CD4-positive, CD25-positive, alpha-beta regulatory T cell (primary cell): ENCODE data around the gene FILIP1. TPM values are rescaled to one million over a fixed set of nuclear protein-coding genes. Genes with fewer than 3 reads are reported as not detected.

Experiments
- ATAC-seq, 2 donors: fragments of 150-1000 bp; cut with Tn5 transposase; one replicate each; pipeline ENCODE4 v1.10.0; 2021; ENCODE audit warnings: low read depth in 2 of 2, moderate number of reproducible peaks in 2 of 2, moderate library complexity in 1 of 2
- DNase-seq, 3 donors: peaks; one replicate each; pipeline versions ENCODE4 v3.0.0 to v3.0.0-alpha.2; 2012 to 2022; ENCODE audit warnings: mixed read lengths in 1 of 3
- H3K27ac ChIP-seq: one replicate; pipeline ENCODE4 v1.7.0; 2013; ENCODE audit warnings: mild to moderate bottlenecking, low read length; ENCODE audit not compliant: insufficient read depth, poor library complexity, severe bottlenecking
- H3K27me3 ChIP-seq: one replicate; pipeline ENCODE4 v1.7.0; 2013; ENCODE audit warnings: low read length; ENCODE audit not compliant: control insufficient read depth, insufficient read depth
- H3K36me3 ChIP-seq: one replicate; pipeline ENCODE4 v1.7.0; 2013; ENCODE audit warnings: mild to moderate bottlenecking, low read length, moderate library complexity; ENCODE audit not compliant: control insufficient read depth, insufficient read depth
- H3K4me1 ChIP-seq: 2 replicates; pipeline ENCODE4 v1.7.0; 2013; ENCODE audit warnings: mild to moderate bottlenecking, low read length; ENCODE audit not compliant: insufficient read depth, control insufficient read depth, poor library complexity, severe bottlenecking
- H3K4me3 ChIP-seq: one replicate; pipeline ENCODE4 v1.7.0; 2013; ENCODE audit warnings: low read depth, mild to moderate bottlenecking, low read length, moderate library complexity
- H3K9me3 ChIP-seq, 2 experiments: 1 replicate in 1 of 2; 2 replicates in 1 of 2; pipeline ENCODE4 v1.7.0; 2013; ENCODE audit warnings: low read length in 2 of 2, mild to moderate bottlenecking in 1 of 2, moderate library complexity in 1 of 2; ENCODE audit not compliant: control insufficient read depth in 2 of 2
- H3K27ac Mint-ChIP-seq, 3 donors: one replicate each; pipeline ENCODE4 v1.8.0; 2020 to 2022; ENCODE audit warnings: mild to moderate bottlenecking in 3 of 3, mixed read lengths in 3 of 3, moderate library complexity in 2 of 3
- H3K27me3 Mint-ChIP-seq: one replicate; pipeline ENCODE4 v1.8.0; 2022; ENCODE audit warnings: mild to moderate bottlenecking, mixed read lengths
- H3K36me3 Mint-ChIP-seq: one replicate; pipeline ENCODE4 v1.8.0; 2020; ENCODE audit warnings: mixed read lengths
- H3K4me1 Mint-ChIP-seq, 4 donors: one replicate each; pipeline ENCODE4 v1.8.0; 2020 to 2022; ENCODE audit warnings: mixed read lengths in 4 of 4, mild to moderate bottlenecking in 1 of 4
- H3K4me3 Mint-ChIP-seq, 4 donors: one replicate each; pipeline ENCODE4 v1.8.0; 2020 to 2022; ENCODE audit warnings: mild to moderate bottlenecking in 4 of 4, mixed read lengths in 4 of 4, moderate library complexity in 3 of 4
- H3K9me3 Mint-ChIP-seq, 7 donors: one replicate each; pipeline ENCODE4 v1.8.0; 2020 to 2022; ENCODE audit warnings: mixed read lengths in 7 of 7, mild to moderate bottlenecking in 3 of 7, moderate library complexity in 2 of 7
- polyA plus RNA-seq, 4 donors: library from polyadenylated mRNA; unstranded; fragments of 300-500 nt; fragmentation: Illumina TruSeq; gene quantifications; one replicate each; pipeline ENCODE4 v1.2.3, GENCODE V29; 2021
- total RNA-seq: library from RNA; stranded (reverse); gene quantifications from one replicate; pipeline ENCODE4 v1.2.3, GENCODE V29; 2022

The FILIP1 gene
- total and polyA plus RNA-seq, 5 donors from 2014 or later, result 0.02 TPM; not detected in 4

DNA sequence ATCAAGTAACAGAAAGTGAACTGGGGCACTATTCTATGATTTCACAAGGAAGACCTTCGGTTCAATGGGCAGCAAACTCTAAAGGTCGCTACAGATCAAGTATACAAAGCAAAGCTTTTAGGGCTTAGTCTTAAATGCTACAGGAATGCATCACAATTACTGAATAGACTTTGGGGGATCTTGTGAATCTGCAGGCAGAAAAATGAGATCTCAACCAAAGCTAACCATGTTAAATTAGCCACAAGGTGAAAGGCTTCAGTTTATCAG, 111.0 kb downstream of the FILIP1 start:
- Histone ChIP-seq H3K9me3 (no peaks in the 10 kb centered on the region), H3K27me3 (peaks cover 7% of the 10 kb centered on the region), H3K4me1 (no peaks in the 10 kb centered on the region), H3K4me3 (no peak overlapping the region), H3K27ac (no peak overlapping the region), H3K36me3 (no peaks in the 10 kb centered on the region)
- no peak for DNase-seq
- Mint-ChIP-seq H3K36me3 (no peaks in the 10 kb centered on the region), H3K4me1 (peaks cover 0 to 2% (median 0%) of the 10 kb centered on the region in 4 donors), H3K4me3 (no peak overlapping the region), H3K9me3 (peaks cover 0 to 2% (median 0%) of the 10 kb centered on the region in 7 donors), H3K27ac (no peak overlapping the region), H3K27me3 (no peaks in the 10 kb centered on the region)
- no peak for ATAC-seq

DNA sequence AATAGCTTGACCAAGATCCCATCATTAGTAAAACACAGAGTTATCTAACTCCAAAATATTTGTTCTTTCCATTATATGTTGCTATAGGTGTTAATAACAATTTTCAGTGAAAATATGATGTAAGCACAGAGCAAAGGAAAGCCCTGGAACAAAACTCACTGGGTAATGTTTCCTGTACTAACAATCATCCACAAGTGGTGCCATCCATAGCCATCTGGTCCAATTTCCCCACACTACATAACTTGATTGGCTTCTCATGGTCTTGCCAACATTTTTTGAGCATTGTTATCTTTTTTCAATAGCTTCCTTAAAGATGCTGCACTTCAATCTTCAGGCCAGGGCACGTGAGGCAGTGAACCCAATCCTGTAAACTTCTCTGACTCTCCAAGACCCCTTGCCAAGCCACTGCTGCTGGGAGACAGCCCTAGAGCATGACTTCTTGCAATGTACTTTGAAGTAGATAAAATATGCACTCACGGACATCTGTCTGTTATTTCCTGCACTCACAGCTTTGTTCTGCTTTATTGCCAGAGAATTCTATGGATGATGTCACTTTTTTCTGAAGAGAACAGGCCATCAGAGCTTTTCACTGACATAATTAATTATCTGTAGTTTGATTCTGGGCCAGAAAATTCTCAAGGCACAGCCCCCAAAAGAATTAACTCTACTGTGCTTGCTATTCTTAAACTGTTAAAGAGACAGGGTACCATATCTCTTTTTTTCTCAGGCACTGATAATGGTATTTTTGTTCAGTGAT, 111.5 kb downstream of the FILIP1 start:
- Mint-ChIP-seq H3K9me3 (peaks cover 0 to 2% (median 0%) of the 10 kb centered on the region in 7 donors), H3K4me1 (peaks cover 0 to 2% (median 0%) of the 10 kb centered on the region in 4 donors), H3K4me3 (no peak overlapping the region), H3K27ac (no peak overlapping the region), H3K36me3 (no peaks in the 10 kb centered on the region), H3K27me3 (peaks cover under 1% of the 10 kb centered on the region)
- Histone ChIP-seq H3K9me3 (no peaks in the 10 kb centered on the region), H3K27ac (no peak overlapping the region), H3K27me3 (peaks cover 7% of the 10 kb centered on the region), H3K4me1 (no peaks in the 10 kb centered on the region), H3K36me3 (no peaks in the 10 kb centered on the region), H3K4me3 (no peak overlapping the region)
- DNase-seq (no peak), ATAC-seq (no peak)

DNA sequence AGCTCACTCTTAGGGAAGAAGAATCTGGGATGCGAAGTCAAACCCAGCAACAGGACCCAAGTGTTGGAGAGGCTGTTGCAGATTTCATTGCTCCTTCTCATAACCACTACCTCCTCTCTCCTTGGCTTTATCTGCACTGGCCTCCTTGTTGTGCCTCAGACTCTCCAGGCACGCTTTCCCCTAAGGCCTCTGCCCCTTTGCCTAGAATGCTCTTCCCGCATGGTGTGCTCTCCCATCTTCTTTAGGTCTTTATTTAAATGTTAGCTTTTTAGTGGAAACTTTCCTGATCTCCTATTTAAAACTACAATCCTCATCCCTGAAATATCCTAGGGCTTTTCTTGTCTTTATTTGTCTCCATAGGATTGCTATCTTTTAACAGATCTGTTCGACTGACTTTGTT, 114.1 kb downstream of the FILIP1 start:
- Histone ChIP-seq H3K27ac (no peak overlapping the region), H3K36me3 (no peaks in the 10 kb centered on the region)

GRCh38 chr6:75378101-75378500, 115.5 kb downstream of the FILIP1 start:
- no peak overlapping the region for H3K4me3 Mint-ChIP-seq
- no peaks in the 10 kb centered on the region for H3K9me3 ChIP-seq
- H3K27ac Mint-ChIP-seq, result no peak overlapping the region
- H3K27me3 Mint-ChIP-seq, result peaks cover 6% of the 10 kb centered on the region
- no peaks in the 10 kb centered on the region for H3K36me3 ChIP-seq
- ATAC-seq (no peak), DNase-seq (no peak)
- H3K4me1 Mint-ChIP-seq, result peaks cover 0 to 2% (median 0%) of the 10 kb centered on the region in 4 donors
- no peak overlapping the region for H3K27ac ChIP-seq
- no peaks in the 10 kb centered on the region for H3K4me1 ChIP-seq
- peaks cover 7% of the 10 kb centered on the region for H3K27me3 ChIP-seq
- H3K4me3 ChIP-seq, result no peak overlapping the region
- peaks cover 0 to 3% (median 0%) of the 10 kb centered on the region in 7 donors for H3K9me3 Mint-ChIP-seq
- H3K36me3 Mint-ChIP-seq, result no peaks in the 10 kb centered on the region

More for the DNA sequence above, 114.1 kb downstream of the FILIP1 start:
- no peak overlapping the region for H3K4me3 ChIP-seq
- Mint-ChIP-seq H3K27ac (no peak overlapping the region), H3K36me3 (no peaks in the 10 kb centered on the region), H3K4me3 (no peak overlapping the region), H3K27me3 (peaks cover 6% of the 10 kb centered on the region), H3K4me1 (peaks cover 0 to 2% (median 0%) of the 10 kb centered on the region in 4 donors), H3K9me3 (peaks cover 0 to 3% (median 0%) of the 10 kb centered on the region in 7 donors)
- peaks cover 7% of the 10 kb centered on the region for H3K27me3 ChIP-seq
- no peaks in the 10 kb centered on the region for H3K4me1 ChIP-seq
- ATAC-seq (no peak), DNase-seq (no peak)
- H3K9me3 ChIP-seq, result no peaks in the 10 kb centered on the region

- no peaks in the 10 kb centered on the region for H3K36me3 Mint-ChIP-seq
Observed at GRCh38 chr6:75377386-75377785, 116.2 kb downstream of the FILIP1 start.

DNA sequence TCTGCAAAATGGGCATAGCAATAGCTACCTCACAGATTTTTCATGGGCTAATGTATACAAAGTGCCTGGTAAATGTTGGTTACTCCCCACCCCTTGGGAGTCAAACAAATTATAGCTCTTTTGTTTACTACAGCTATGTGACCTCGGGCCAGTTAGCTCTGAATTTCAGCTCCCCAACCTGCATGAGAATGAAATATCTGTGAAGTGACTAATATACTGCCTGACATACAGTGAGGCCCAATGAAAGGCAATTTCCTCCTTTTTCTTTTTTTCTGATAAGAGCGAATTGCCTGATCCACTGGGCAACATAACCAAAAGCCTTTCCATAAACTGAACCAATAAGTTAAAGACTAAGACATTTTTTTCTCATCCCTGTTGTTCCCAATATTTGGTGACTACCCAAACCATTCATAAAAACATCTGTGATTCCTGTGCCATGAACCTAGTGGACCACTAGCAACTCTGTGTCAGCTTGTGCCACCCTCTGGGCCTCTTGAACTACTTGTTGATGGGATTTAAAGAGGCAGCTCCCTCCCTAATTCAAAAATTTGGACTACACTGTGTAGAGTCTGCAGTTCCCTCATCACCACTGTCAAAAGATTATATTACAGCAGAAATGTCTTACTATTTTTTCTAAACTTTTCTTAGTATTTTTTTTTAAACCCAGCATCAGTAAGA, 117.1 kb downstream of the FILIP1 start:
- no peak for ATAC-seq
- H3K9me3 ChIP-seq, result no peaks in the 10 kb centered on the region
- H3K4me3 ChIP-seq, result no peak overlapping the region
- H3K36me3 ChIP-seq, result no peaks in the 10 kb centered on the region
- Mint-ChIP-seq H3K4me1 (no peaks in the 10 kb centered on the region), H3K36me3 (no peaks in the 10 kb centered on the region), H3K4me3 (no peak overlapping the region), H3K27ac (no peak overlapping the region), H3K9me3 (peaks cover 0 to 3% (median 2%) of the 10 kb centered on the region in 7 donors), H3K27me3 (peaks cover 10% of the 10 kb centered on the region)
- peaks cover 3% of the 10 kb centered on the region for H3K27me3 ChIP-seq
- H3K27ac ChIP-seq, result no peak overlapping the region
- no peaks in the 10 kb centered on the region for H3K4me1 ChIP-seq
- no peak for DNase-seq

More at GRCh38 chr6:75377386-75377785, 116.2 kb downstream of the FILIP1 start:
- no peaks in the 10 kb centered on the region for H3K4me1 Mint-ChIP-seq
- no peak for ATAC-seq
- peaks cover 7% of the 10 kb centered on the region for H3K27me3 ChIP-seq
- H3K4me3 Mint-ChIP-seq, result no peak overlapping the region
- peaks cover 6% of the 10 kb centered on the region for H3K27me3 Mint-ChIP-seq
- H3K27ac Mint-ChIP-seq, result no peak overlapping the region
- no peak overlapping the region for H3K27ac ChIP-seq
- no peaks in the 10 kb centered on the region for H3K36me3 ChIP-seq
- no peak for DNase-seq
- H3K9me3 Mint-ChIP-seq, result peaks cover 0 to 3% (median 2%) of the 10 kb centered on the region in 7 donors
- no peaks in the 10 kb centered on the region for H3K9me3 ChIP-seq
- no peak overlapping the region for H3K4me3 ChIP-seq
- no peaks in the 10 kb centered on the region for H3K4me1 ChIP-seq

DNA sequence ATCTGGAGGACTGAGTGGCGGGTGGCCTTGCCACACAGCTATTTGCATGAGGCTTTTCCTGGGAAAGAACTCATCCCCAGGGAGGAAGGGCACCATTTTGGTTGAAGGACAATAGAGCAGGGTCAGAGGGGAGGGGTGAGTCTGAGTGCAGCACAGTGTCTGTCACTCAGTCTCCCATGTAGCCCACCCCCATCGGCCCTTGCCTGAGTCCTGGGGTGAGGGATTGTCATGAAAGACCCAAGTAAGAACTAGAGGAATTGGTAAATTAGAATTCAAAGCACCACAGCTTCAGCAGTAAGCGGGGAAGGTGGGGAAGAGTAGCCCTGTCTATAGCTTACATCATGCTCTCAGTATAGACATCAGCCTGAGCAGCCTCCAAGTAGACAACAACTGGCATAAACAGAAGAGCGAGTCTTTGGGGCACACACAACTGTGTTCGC, 118.6 kb downstream of the FILIP1 start:
- Mint-ChIP-seq H3K27me3 (peaks cover 10% of the 10 kb centered on the region), H3K9me3 (peaks cover 0 to 3% (median 2%) of the 10 kb centered on the region in 7 donors), H3K4me1 (no peaks in the 10 kb centered on the region), H3K27ac (no peak overlapping the region), H3K4me3 (no peak overlapping the region), H3K36me3 (no peaks in the 10 kb centered on the region)
- DNase-seq (no peak), ATAC-seq (no peak)
- no peaks in the 10 kb centered on the region for H3K4me1 ChIP-seq
- peaks cover 3% of the 10 kb centered on the region for H3K27me3 ChIP-seq
- H3K36me3 ChIP-seq, result no peaks in the 10 kb centered on the region
- H3K27ac ChIP-seq, result no peak overlapping the region
- H3K9me3 ChIP-seq, result no peaks in the 10 kb centered on the region
- H3K4me3 ChIP-seq, result no peak overlapping the region
